Measurements from ENCODE around the gene MPPED1.

DNA sequence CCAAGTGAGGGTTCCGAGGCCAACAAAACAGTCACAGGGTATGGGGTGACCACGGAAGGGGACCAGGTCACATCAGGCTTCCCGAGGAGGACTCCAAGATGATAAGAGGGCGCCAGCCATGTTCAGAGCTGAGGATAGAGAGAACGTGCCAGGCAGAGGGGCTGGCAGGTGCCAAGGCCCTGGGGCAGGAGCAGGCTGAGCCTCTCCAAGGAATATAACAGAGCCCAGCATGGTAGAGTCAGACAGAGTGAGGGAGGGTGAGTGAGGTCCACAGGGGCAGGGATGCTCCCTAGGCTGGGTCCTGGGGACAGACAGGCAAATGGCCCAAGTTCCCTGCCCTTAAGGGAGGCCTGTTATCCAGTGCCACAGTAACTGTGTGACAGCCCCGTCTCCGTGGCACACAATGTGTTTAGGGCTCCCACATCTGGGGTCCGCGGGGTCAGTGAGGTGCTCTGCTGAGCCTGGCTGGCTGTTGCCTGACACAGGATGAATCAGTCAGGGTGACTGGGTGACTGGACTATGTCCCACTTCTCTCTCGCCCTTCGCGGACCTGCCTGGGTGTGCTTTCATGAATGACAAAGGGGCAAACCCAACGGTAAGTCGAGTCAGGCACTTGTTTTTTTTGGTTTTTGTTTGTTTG is 105.3 kb downstream of the MPPED1 start:
- TF ChIP-seq EP300 (IDR thresholded peaks at IDR 0.05; ENCODE audit: borderline replicate concordance) (no peak), CREB1 (IDR thresholded peaks at IDR 0.05; ENCODE audit: low read depth) (no peak), FOXM1 (IDR thresholded peaks at IDR 0.05; ENCODE audit: borderline replicate concordance, low read depth) (no peak), RAD21 (IDR thresholded peaks at IDR 0.05; ENCODE audit: low read depth) (no peak), NFIC (IDR thresholded peaks at IDR 0.05) (no peak), TAF1 (IDR thresholded peaks at IDR 0.05; ENCODE audit: low read depth) (no peak), CEBPB (IDR thresholded peaks at IDR 0.05) (no peak), YY1 (IDR thresholded peaks at IDR 0.05; ENCODE audit: low read depth) (no peak), ZBTB7A (IDR thresholded peaks at IDR 0.05; ENCODE audit: low read depth) (no peak), TCF12 (IDR thresholded peaks at IDR 0.05; ENCODE audit: low read depth) (no peak)
- TF ChIP-seq, protein P1, sequence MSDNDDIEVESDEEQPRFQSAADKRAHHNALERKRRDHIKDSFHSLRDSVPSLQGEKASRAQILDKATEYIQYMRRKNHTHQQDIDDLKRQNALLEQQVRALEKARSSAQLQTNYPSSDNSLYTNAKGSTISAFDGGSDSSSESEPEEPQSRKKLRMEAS (IDR thresholded peaks at IDR 0.05): no peak
- TF ChIP-seq, protein P2, sequence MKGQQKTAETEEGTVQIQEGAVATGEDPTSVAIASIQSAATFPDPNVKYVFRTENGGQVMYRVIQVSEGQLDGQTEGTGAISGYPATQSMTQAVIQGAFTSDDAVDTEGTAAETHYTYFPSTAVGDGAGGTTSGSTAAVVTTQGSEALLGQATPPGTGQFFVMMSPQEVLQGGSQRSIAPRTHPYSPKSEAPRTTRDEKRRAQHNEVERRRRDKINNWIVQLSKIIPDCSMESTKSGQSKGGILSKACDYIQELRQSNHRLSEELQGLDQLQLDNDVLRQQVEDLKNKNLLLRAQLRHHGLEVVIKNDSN (IDR thresholded peaks at IDR 0.05): no peak
- TF ChIP-seq, protein P3, sequence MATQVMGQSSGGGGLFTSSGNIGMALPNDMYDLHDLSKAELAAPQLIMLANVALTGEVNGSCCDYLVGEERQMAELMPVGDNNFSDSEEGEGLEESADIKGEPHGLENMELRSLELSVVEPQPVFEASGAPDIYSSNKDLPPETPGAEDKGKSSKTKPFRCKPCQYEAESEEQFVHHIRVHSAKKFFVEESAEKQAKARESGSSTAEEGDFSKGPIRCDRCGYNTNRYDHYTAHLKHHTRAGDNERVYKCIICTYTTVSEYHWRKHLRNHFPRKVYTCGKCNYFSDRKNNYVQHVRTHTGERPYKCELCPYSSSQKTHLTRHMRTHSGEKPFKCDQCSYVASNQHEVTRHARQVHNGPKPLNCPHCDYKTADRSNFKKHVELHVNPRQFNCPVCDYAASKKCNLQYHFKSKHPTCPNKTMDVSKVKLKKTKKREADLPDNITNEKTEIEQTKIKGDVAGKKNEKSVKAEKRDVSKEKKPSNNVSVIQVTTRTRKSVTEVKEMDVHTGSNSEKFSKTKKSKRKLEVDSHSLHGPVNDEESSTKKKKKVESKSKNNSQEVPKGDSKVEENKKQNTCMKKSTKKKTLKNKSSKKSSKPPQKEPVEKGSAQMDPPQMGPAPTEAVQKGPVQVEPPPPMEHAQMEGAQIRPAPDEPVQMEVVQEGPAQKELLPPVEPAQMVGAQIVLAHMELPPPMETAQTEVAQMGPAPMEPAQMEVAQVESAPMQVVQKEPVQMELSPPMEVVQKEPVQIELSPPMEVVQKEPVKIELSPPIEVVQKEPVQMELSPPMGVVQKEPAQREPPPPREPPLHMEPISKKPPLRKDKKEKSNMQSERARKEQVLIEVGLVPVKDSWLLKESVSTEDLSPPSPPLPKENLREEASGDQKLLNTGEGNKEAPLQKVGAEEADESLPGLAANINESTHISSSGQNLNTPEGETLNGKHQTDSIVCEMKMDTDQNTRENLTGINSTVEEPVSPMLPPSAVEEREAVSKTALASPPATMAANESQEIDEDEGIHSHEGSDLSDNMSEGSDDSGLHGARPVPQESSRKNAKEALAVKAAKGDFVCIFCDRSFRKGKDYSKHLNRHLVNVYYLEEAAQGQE (IDR thresholded peaks at IDR 0.05; ENCODE audit: low read depth): no peak
